ENCODE results near the gene SIAH1.

- no peak for TF ChIP-seq CTCF (IDR thresholded peaks at IDR 0.05; ENCODE audit: insufficient read depth, low read length, poor library complexity, severe bottlenecking)
- no peak for TF ChIP-seq EZH2phosphoT487 (conservative IDR thresholded peaks at IDR 0.05; ENCODE audit: low read length)
Measured at GRCh38 chr16:48334325-48334724, 50.9 kb downstream of the SIAH1 start.
